GM12801 (cell line): Measurements from ENCODE around the gene FAM210B.

Experiments
- CTCF ChIP-seq: IDR thresholded peaks from one replicate; pipeline ENCODE4 v1.5.1; 2011; ENCODE audit warnings: control low read depth; ENCODE audit not compliant: insufficient read length; ENCODE audit errors: extremely low read depth

The FAM210B gene

GRCh38 chr20:56376331-56376730 is 17.6 kb downstream of the FAM210B start:
- no peak for TF ChIP-seq CTCF

GRCh38 chr20:56378386-56378785 is 19.6 kb downstream of the FAM210B start:
- TF ChIP-seq CTCF = no peak

DNA sequence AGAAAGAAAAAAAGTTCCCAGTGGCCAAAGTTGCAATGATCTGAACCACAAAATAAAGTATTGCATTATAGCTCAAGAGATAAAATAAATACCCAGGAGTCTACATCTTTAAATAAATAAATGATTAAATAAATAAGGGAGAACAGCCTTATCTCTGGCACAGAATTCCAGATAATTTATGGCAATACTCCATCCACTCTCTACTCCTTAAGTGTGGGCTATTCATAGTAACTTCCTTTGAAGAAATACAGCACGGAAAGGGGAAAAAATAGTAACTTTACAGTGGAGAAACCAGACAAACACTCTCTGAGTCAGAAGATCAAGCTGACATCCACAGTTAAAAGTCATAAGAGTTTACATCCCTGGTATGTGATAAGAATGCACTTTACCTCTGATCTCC is 21.6 kb downstream of the FAM210B start:
- no peak for TF ChIP-seq CTCF

- no peak for TF ChIP-seq CTCF
Observed at GRCh38 chr20:56381501-56381900, 22.7 kb downstream of the FAM210B start.

DNA sequence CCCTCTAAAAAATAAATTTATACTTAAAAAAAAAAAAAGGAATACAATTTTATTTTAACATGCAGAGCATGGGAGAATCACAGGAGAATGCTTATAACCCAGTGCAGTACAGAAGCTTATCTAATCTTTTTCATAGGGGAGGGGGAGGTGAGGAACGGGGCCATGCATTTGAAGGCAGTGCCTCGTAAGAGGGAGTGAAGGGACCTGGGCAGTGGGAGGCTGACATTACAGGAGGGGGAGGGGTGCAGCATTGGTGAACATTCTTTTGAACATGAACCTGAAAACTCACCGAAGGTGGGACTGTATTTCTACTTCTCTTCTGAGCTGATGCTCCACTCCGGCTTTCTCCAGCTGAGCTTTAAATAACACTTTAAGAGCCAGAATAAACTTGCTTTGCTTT is 23.9 kb downstream of the FAM210B start:
- TF ChIP-seq CTCF = no peak

DNA sequence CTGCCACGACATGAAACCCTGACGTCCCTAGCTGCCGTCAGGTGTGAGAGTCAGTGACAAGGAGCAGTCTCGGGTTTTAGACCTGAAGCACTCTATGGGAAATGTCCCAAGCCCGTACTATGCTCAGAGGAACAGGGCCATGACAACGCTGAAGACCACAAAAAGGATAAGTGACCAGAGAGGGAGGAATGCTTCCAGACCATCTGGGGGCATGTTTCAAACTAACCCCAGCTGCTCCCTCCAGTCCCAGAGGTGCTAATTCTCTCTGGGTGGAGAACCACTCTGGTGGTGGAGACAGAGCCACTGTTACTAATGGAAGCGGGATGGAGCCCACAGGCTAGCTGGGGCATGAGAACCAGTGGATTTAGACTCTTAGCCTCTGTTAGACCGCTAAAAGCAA is 24.6 kb downstream of the FAM210B start:
- TF ChIP-seq CTCF = no peak

DNA sequence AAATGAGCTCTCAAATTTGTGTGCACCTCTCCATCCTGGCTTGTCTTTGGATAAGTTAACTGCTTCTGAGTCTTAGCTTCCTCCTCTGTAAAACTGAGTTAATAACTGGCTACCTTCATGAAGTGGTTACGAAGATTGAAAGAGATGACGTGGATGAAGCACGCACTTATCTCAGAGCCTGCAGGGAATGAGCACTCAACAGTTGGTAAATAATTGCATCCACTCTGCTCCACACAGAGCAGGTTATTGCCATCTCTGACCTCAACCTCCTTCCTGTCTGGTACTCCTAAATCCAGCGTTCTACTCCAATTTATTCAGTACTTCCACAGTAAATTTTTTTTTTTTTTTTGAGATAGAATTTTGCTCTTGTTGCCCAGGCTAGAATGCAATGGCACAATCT is 26.4 kb downstream of the FAM210B start:
- no peak for TF ChIP-seq CTCF

- TF ChIP-seq CTCF = no peak
Observed at GRCh38 chr20:56386219-56386618, 27.4 kb downstream of the FAM210B start.
